ENCODE results near the gene POLR3C. TPM values are rescaled to one million over a fixed set of nuclear protein-coding genes. Genes with fewer than 3 reads are reported as not detected.

The POLR3C gene
- polyA plus RNA-seq, 1 experiment = 56.7 TPM

- ChIA-PET POLR2A (no interaction called here), CTCF (interaction anchor here (8.1 kb wide), 1 partner anchor 18 kb away, joined by 193 read pairs; the partner anchor contains the start of gene ITGA10)
- H3K4me3 ChIP-seq (ENCODE audit: low read depth, low read length) = no peak overlapping the region
- TF ChIP-seq CTCF (IDR thresholded peaks at IDR 0.05; ENCODE audit: insufficient read depth, low read depth, low read length) = no peak
- DNase-seq (ENCODE audit: low read depth) = no peak
- no peaks in the 10 kb centered on the region for H3K36me3 ChIP-seq (ENCODE audit: control insufficient read depth, insufficient read depth, low read length)
- peaks cover 3% of the 10 kb centered on the region; the same call in 1 of the 2 replicates for H3K27me3 ChIP-seq (ENCODE audit: control insufficient read depth, insufficient read depth, low read length)
These were observed 65.7 kb downstream of the POLR3C start for GRCh38 chr1:145889722-145890121.

- no peak for DNase-seq (ENCODE audit: low read depth)
These were observed 67.1 kb downstream of the POLR3C start for GRCh38 chr1:145891143-145891542.

GRCh38 chr1:145891587-145892485 is 67.8 kb downstream of the POLR3C start:
- Histone ChIP-seq H3K36me3 (ENCODE audit: control insufficient read depth, insufficient read depth, low read length) (no peaks in the 10 kb centered on the region), H3K4me3 (ENCODE audit: low read depth, low read length) (no peak overlapping the region; the same call in 1 of the 2 replicates), H3K27me3 (ENCODE audit: control insufficient read depth, insufficient read depth, low read length) (no peaks in the 10 kb centered on the region)
- ChIA-PET CTCF (interaction anchor here (0.6 to 8.1 kb wide), 40 partner anchors 9 to 146 kb away, joined by 3 to 193 read pairs (median 6); partner anchors contain the start of genes ANKRD34A, ITGA10, LIX1L and NUDT17), POLR2A (interaction anchor here (0.8 kb wide), 1 partner anchor 16 kb away, joined by 3 read pairs; no protein-coding TSS in a partner anchor)
- DNase-seq (ENCODE audit: low read depth) = peak; percentile 93
- peak; percentile 93 for TF ChIP-seq CTCF (IDR thresholded peaks at IDR 0.05; ENCODE audit: insufficient read depth, low read depth, low read length)

More at GRCh38 chr1:145891143-145891542, 67.1 kb downstream of the POLR3C start:
- ChIA-PET CTCF (interaction anchor here (0.7 to 8.1 kb wide), 32 partner anchors 8 to 146 kb away, joined by 3 to 193 read pairs (median 8); partner anchors contain the start of genes ANKRD34A, ITGA10, LIX1L and NUDT17), POLR2A (no interaction called here)
- no peaks in the 10 kb centered on the region for H3K36me3 ChIP-seq (ENCODE audit: control insufficient read depth, insufficient read depth, low read length)
- no peak overlapping the region for H3K4me3 ChIP-seq (ENCODE audit: low read depth, low read length)
- no peak for TF ChIP-seq CTCF (IDR thresholded peaks at IDR 0.05; ENCODE audit: insufficient read depth, low read depth, low read length)
- H3K27me3 ChIP-seq (ENCODE audit: control insufficient read depth, insufficient read depth, low read length) = no peaks in the 10 kb centered on the region

- Histone ChIP-seq H3K36me3 (ENCODE audit: control insufficient read depth, insufficient read depth, low read length) (no peaks in the 10 kb centered on the region), H3K4me3 (ENCODE audit: low read depth, low read length) (no peak overlapping the region; the same call in 1 of the 2 replicates), H3K27me3 (ENCODE audit: control insufficient read depth, insufficient read depth, low read length) (no peaks in the 10 kb centered on the region)
- POLR2A ChIA-PET = interaction anchor here (0.8 kb wide), 1 partner anchor 16 kb away, joined by 3 read pairs; no protein-coding TSS in a partner anchor
- CTCF ChIA-PET = interaction anchor here (0.6 to 8.1 kb wide), 38 partner anchors 9 to 145 kb away, joined by 3 to 193 read pairs (median 6); partner anchors contain the start of genes ANKRD34A, ITGA10, LIX1L and NUDT17
- no peak for TF ChIP-seq CTCF (IDR thresholded peaks at IDR 0.05; ENCODE audit: insufficient read depth, low read depth, low read length)
- no peak for DNase-seq (ENCODE audit: low read depth)
These were observed 68.6 kb downstream of the POLR3C start for GRCh38 chr1:145892486-145893087.

All from BJ (cell line).